Fibroblast of skin of right biceps (primary cell): ENCODE data around the gene MIEF1.
"Not testable (repeated sequence)": the region's sequence is repeated elsewhere in the genome, so short reads cannot be mapped to it uniquely, and the experiment has no call there.

ENCODE experiments used
- DNase-seq: peaks from one replicate; pipeline ENCODE4 v3.0.0-alpha.2; 2013

Gene MIEF1

DNA sequence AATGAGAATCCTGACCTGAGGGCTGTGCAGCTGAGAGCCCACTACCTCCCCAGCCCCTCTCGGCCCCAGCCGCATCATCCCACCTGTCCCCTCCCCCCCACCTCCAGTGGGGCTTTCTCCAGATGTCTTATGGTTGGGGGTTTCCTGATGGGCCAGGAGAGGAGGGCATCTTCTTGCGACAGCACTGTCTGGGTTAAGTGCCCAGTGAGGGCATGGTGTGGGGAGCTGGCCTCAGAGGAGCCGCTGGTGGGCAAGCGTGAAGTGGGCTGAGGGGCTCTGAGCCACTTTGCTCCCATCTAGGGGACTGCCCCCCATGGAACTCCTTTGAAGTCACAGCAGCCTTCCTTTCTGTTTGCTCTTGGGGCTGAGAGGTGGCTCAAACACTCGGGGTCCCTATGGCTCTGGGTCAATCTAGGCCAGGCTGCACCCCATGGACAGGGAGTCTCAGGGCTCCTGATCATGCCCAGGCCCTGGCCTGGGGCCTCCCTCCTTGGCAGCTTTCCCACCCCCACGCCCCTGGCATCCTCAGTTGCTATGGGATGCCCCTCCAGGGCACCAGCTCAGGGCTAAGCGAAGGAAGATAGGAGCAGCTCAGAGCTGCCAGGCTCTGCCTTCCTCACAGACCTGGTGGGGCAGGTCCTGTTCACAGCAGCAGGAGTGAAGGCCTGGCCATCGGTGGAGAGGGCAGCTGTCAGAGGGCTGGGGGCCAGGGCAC, 11.0 kb upstream of the MIEF1 start:
- no peak for DNase-seq

DNA sequence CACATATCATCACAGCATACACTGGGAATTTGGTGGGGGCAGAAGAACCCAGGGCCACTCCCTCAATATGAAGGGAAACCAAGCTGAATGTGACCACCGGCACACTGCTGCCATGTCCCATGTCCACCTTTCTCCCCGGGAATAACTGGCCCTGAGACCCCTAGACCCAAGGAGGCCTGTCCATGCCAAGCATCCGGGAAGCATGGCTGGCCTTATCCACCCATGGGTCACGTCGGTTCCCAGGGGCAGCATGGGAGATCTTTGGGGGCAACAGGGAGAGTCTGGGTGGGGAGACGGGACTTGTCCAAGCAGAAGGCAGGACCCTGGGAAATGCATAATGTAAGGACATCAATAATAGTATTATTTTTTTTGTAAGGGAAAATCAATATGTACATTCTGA, 10.4 kb upstream of the MIEF1 start:
- no peak for DNase-seq

DNA sequence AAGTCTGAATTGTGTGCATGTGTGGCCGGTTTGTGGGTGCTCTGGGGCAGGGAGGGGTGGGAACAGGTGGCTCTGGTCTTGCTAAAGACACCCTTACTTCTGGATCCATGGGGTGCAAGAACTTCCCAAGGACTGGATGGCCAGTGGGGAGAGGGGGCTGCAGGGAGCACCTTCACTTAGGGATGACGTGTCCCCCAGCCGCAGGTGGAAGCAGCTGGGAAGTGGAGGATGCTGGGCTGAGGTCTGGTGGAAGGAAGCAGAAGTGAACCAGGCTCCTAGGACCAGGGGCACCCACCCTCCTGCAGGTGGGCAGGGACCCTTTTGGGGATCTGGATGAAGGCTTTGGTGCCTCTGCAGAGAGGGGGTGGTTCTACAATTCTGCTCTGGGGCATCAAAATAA, 9.9 kb upstream of the MIEF1 start:
- DNase-seq: no peak

DNA sequence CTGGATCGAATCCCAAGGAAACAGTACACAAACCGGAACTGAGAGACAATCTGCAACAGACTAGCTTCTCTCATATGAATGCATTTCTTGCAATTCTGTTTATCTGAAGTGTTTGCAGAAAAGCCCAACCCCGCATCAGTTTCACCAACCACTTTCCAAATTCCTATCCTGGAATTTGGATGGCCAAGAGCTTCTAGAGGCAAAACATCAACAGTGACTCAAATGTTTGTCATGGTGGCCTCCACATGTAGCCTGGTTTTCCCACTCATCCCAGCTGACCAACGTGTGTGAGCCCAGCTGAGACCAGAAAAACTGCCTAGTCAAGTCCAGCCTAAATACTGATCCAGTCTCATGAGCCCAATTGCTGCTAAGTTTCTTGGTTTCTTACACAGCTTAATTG, 8.3 kb upstream of the MIEF1 start:
- peak; percentile 72 for DNase-seq

DNA sequence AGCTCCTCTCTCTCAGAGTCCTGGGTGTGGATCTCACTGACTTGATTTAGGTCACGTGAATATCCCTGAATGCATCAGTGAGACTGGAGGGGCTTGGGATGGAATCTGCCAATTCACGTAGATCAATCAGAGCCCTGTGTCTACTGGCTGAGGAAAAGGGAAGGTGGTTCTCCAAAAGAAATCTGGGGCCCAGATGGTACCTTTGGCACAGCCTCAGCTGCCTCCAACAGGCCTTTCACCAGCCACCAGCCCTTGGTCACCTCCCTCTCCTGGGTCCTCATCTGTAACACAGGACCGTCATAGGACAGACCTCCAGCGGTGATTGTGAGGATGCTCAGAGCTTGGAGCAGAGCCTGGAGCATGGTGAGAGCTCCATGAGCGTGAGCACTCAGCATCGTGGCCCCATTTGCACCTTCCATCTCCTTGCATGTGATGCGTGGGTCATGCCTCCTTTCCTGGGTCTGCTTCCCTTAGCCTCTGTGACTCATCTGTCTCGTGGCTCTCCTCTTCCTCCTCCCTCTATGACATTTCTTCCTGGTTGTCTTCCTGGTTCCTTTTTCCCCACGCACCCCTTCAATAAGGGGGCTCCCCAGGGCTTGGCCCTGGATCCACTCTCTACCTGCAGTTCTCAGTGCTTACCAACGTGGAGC, 7.5 kb upstream of the MIEF1 start:
- DNase-seq: no peak

DNA sequence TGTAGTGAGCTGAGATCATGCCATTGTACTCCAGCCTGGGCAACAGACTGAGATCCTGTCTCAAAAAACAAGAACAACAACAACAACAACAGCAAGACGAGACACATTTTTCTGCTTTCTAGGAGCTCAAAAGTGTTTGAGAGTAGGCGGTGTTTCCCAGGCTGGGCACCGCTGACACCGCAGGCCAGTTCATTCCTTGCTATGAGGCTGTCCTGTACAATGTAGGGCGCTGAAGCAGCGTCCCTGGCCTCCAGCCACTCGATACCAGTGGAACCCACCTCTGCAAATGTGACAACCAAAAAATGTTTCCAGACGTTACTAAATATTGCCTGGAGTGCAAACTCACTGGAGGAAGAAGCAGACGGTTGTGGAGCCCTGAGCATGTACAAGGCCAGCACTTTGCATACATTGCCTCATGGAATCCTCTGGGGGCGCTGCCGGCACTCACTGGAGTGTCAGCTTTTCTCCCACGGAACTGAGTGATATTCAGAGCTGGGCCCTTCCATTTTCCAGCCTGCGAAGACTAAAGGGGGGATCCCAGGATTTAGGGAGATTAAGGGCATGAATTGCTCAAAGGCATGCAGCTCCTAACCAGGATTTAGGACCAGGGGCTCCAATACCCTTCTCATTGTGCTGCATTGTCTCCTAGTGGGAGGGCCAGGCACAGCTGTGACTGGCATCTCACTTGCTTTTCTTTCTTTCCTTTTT, 5.8 kb upstream of the MIEF1 start:
- DNase-seq: peak; percentile 52

DNA sequence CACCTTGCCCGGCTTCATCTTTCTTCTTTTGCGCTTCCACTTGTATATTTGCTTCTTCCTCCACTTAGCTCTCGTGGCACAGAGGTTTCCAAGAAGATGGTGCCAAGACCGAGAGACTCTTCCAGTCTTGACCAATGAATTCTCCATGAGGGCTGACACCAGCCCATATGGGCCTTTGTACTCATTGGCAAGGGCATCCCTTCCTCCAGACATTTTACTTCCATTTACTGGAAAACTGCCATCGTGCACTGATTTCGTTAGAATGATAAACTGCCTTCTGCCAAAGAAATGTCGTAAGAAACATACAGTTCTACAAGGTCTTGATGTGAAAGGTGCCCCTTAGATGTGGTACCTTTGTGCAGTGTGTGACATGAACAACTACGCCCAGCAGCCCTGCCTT, 4.7 kb upstream of the MIEF1 start:
- no peak for DNase-seq

DNA sequence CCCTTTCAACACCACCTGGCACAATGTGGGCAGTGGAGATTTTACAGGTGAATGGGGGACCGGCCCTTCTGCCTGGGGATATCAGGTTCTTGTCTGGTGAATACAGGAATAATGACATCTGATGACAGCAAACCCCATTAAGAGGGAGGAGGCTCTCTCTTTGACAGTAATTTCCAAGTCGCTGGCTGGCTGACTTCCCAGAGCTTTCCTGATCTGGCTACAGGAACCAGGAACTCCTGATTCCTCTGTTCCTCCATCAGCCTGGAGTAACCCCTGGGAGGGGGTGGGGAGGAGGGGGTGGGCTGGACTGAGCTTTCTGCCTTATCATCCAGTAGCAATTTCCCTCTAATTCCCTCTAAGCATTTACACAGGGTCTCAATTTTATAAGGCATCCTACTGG, 3.7 kb upstream of the MIEF1 start:
- DNase-seq: no peak

DNA sequence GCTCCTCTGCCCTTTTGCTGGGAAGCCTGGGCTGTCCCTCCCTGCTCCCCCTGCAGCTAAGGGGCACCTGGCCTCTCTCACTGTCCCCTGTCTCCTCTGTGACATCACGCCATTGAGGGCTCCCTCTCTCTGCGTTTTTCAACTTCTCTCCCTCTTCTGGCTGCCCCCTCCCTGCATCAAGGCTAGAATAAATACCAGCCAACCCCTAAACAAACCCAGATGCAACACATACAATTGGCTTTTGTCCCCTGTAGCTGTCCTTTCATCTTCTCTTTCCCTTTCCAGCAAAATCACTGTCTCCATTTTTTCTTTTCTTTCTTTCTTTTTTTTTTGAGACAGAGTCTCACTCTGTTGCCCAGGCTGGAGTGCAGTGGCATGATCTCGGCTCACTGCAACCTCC, 3.3 kb upstream of the MIEF1 start:
- no peak for DNase-seq

DNA sequence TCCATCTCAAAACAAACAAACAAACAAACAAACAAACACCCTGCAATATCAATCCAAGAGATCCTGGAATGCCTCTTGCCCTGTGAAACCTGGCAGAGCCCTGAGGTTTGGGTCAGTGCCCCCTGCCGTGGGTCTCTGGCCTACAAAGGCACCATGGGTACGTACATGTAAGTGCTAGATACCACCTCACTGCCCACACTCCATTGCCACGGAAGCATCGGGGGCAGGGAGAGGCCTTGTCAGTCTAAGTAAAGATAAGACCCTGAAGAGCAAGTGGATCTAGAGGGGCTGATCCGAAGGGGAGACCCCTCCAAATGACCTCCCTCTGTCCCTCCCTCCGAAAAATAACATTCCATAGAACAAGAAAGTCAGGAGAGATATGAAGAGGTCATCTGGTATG, 2.0 kb upstream of the MIEF1 start:
- DNase-seq: no peak

DNA sequence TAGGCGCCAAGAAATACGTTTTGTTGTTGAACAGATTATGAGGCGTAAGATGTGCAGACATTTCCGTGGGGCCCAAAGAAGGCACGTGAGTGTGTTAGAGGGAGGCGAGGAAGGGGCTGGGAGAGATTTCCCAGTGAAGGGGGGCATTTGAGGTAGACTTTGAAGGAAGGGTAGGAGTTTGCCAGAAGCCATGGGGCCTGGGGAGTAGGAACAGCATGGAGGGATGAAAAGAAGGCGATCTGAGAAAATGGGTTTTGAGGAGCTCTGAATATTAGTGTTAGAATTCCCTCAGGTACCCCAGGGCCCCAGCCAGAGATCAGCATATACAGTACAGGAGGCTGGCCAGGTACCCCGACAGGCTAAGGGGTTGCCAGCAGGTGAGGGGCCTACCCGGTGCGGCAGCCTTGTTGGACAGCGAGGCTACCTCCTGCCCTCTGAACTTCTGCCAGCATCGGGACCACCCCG, 414 bp upstream of the MIEF1 start:
- DNase-seq: no peak

DNA sequence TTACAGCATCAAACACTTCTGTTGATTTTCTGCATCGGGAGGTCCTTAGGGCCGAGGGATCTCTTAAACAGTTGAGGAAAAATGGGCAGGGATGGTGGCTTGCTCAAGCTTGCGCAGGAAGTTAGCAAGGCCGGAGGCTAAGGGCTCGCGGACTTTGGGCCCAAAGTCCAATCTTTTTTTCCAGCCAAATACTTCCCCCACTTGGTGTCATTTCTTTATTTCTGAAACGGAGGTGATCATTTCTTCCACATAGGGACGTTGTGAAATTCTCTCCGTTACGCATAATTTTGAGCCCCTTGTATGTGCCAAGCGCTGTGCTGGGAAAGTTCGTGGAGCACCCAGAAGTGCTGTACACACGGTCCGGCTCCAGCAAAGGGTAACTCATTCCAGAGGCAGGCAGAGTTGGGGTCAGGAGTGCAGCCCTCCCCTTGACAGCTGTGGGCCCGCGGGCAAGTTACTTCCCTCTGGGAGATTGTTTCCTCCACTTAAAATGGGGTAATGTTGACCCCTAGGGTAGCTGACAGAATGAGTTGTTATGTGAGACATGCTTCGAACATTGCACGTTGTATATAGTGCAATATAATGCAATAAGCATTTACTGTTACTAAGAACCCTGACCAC, 809 bp downstream of the MIEF1 start:
- no peak for DNase-seq

DNA sequence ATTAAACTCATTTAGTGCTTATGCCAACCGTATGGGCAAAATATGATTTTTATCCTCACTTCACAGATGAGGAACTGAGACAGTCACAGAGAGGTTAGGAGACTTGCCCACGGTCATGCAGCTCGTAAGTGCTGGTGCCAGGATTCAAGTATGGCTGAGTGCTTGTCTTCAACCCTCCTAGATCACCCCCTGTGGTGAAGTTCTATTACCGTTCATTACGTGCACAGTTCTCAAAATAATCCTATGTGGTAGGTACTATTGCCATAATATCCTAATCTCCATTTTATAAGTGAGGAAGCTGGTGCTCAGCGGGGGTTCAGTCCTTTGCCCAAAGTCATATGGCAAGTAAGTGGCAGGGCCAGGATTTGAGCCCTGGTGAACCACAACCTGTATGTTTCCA, 1.5 kb downstream of the MIEF1 start:
- no peak for DNase-seq

DNA sequence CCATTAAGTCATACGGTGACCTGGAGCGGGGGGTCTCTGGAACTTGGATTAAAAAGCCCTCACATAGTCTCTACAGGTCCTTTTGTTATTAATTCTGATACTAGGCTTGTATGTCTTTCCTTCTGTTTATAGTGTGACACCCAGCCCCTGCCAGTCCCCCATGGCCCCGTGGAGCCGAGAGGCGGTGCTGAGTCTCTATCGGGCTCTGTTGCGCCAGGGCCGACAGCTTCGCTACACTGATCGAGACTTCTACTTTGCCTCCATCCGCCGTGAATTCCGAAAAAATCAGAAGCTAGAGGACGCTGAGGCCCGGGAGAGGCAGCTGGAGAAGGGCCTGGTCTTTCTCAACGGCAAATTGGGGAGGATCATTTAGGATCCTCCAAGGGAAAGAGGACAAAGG, 2.0 kb downstream of the MIEF1 start:
- no peak for DNase-seq

DNA sequence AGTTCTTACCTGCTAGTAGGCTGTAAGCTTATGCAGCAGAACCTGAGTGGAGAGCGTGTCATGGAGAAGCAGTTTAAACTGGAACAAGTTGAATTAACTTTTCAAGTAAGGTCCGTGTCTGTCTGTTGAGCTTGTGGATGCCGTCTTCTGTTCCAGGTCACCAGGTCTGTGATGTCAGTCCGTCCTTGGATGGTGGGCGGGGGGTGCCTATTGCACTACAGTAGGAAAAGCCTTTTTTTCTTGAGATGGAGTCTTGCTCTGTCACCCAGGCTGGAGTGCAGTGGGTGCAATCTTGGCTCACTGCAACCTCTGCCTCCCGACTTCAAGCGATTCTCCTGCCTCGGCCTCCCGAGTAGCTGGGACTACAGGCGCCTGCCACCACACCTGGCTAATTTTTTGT, 4.9 kb downstream of the MIEF1 start:
- not testable (repeated sequence) for DNase-seq

DNA sequence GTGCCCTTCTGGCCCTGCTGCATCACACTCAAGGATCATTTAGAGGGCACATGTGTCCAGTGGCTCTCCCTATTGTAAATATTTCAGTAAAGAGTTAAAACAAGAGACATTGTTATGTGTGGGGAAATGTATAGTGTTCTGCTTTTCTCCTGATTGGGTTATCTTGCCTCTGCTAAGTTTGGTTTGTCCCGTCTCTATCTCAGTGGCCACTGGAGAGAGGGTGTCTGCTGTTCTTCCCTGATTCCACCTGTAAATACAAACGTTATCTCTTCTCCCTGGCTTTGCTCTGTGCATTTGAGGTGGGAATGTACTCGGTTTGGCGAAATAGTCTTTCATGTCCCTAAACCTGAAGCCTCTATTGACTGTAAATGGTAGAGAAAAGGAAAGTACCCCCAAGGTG, 6.3 kb downstream of the MIEF1 start:
- DNase-seq: no peak

DNA sequence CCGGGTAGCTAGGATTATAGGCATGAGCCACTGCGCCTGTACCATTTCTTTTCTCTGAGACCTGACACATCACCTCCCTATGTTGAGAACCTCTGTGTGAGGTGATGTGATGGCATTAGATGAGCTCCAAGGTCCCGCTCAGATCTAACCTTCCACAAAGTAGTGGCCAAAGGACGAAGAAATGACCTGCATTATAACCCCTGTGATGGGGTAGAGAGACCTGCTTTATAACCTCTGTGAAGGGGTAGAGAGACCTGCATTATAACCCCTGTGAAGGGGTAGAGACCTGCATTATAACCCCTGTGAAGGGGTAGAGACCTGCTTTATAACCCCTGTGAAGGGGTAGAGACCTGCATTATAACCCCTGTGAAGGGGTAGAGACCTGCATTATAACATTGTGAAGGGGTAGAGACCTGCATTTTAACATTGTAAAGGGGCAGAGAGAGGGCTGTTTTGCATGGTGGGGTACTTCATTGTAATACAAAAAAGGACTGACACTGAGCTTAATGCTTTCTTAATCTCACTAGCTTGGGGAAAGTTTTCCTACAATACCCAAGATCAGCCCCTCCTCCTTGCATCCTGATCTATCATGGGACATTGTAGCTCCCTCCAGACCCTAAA, 8.5 kb downstream of the MIEF1 start:
- no peak for DNase-seq

DNA sequence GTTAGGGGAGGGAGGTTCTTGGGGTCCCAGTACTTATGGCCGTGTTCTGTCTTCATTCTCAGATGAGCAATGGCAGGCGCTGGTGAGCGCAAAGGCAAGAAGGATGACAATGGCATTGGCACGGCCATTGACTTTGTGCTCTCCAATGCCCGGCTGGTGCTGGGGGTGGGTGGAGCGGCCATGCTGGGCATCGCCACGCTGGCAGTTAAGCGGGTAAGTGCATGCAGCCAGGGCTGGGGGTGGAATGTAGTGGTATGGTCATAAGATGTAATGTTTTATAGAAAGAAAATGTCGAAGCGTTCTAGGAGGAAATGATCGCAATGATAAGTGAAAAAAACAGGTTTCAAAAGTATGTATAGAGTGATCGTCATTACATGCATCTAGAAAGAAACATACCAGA, 9.1 kb downstream of the MIEF1 start:
- no peak for DNase-seq

DNA sequence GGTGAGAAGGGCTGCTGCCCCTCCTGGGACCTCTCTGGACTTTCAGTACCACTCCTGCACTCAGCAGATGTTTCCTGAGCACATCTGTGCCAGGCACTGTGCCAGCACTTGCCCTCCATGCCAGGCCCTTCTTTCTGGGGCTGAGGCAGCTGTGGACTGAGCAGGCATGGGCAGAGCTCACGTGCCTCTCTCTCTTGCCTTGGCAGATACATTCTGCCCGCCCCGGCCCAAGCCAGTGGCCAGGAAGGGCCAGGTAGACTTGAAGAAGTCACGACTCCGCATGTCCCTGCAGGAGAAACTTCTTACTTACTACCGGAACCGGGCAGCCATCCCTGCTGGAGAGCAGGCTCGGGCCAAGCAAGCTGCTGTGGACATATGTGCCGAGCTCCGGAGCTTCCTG, 9.9 kb downstream of the MIEF1 start:
- DNase-seq: no peak

DNA sequence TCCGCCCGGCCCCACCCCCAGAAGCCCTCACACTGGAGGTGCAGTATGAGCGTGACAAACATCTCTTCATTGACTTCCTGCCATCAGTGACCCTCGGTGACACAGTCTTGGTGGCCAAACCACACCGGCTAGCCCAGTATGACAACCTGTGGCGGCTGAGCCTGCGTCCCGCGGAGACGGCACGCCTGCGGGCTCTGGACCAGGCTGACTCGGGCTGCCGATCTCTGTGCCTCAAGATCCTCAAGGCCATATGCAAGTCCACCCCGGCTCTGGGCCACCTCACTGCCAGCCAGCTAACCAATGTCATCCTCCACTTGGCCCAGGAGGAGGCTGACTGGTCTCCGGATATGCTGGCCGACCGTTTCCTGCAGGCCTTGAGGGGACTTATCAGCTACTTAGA, 11.7 kb downstream of the MIEF1 start:
- DNase-seq: no peak

DNA sequence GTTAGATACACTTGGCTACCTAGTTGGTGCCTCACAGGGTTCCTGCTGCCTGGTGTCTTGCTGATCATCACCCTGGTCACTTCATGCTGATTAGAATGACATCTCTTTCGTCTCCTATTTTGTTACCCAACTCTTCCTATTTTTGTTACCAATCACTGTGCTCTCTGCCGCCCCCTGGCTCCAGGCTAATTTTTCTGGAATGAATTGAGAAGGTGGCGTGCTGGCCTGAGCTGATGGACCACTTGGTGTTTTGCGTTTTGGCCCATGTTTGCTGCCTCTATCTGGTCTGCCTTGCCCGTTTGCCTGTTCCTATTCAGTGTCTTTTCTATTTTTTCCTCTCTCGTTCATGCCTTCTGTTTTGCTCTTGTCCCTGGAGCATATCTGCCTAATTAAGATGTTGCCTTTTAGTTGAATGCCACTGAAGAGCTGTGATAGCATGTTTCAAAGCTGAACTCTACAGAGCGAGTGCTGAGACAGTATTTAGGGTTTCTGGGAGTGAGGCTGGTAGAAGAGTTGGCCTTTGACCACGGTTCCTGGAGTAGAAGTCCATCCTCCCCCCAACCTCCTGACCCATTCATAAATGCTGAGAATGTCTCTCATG, 12.4 kb downstream of the MIEF1 start:
- no peak for DNase-seq

DNA sequence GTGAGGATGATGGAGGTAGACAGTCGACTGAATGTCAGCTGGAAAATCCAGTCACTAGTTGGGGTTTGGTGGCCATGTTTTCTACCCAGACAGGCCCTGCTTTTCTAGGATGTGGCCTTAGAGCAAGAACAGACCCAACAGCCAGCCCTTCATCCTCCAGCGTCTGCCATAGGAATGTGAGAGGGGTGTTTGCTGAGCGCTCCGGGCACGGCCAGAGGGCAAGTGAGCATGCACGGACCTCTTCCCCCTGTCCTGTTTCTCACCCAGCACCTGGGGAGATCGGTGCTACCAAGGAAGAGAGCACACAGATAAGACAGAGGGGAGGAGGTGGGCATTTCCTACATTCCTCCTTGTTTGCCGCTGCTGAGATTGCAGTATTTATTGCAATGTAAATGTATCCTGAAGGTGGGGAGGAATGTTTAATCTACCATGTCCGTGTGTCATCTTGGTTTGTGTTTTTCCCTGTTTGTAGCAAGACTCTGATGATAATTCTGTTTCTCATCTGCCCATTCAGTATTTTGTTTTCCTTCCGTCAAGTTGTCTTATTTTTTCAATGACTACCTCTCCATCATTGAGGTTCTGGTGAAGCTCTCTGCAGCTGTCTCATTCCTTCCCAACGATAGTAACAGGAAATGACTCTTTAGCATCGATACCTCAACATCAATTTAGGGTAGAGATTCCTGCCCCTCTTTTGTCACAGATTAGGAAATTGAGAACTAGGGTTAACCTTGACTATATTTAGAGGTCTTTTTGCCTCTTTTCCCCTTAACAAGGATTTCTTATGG, 13.4 kb downstream of the MIEF1 start:
- no peak for DNase-seq
